Hepatocyte (in vitro differentiated cells): ENCODE results near the gene YARS2.

Source experiments
- CTCF ChIP-seq: fragments of 200-600 bp; sonication (generic); IDR thresholded peaks from 2 replicates; pipeline ENCODE4 v1.5.1; 2016; ENCODE audit warnings: antibody characterized with exemption, mild to moderate bottlenecking; ENCODE audit not compliant: poor library complexity
- EZH2 ChIP-seq: fragments of 200-600 bp; sonication (generic); IDR thresholded peaks from 2 replicates; pipeline ENCODE4 v1.6.1; 2016; ENCODE audit warnings: antibody characterized with exemption, mild to moderate bottlenecking, borderline replicate concordance

DNA sequence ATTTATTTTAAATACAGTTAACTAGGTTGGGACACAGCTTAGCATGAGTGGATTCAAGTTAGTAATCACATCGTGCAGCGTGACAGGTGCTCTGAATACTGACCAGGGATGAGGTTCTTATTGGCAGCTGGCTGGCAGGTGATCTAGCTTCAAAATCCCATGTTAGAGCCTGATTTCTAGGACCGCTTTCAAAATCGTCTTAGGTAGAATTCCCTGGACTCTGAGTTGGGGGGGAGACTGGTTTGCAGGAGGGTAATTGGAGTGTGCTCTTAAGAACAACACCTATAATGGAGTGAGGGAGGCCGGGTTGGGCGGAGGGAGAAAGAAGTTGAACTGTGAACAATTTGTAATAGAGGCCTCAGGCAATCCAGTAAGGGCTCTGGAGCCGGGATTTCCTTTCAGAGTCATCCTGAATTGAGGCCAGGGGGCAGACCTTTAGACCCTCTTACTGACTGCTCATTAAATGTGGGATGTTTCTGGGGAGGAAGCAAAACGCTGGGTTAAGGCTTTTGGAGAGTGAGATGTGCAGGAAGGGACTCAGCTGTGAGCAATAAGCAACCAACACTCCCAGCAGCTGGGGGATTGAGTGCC is 874 bp upstream of the YARS2 start:
- TF ChIP-seq EZH2 = no peak
- TF ChIP-seq CTCF = no peak
